Loucy (cell line): Measurements from ENCODE around the gene CKAP4.

Source experiments
- CTCF ChIP-seq: fragments of 200-600 bp; sonication (generic); conservative IDR thresholded peaks from 2 replicates; pipeline ENCODE4 v1.5.1; 2014; ENCODE audit warnings: mild to moderate bottlenecking, antibody characterized with exemption, low read length
- EZH2phosphoT487 ChIP-seq: fragments of 200-600 bp; IDR thresholded peaks from 2 replicates; pipeline ENCODE4 v1.6.1; 2018; ENCODE audit warnings: antibody characterized with exemption, mild to moderate bottlenecking, moderate library complexity, borderline replicate concordance

GRCh38 chr12:106229036-106229591 is 18.7 kb downstream of the CKAP4 start:
- no peak for TF ChIP-seq CTCF
- no peak for TF ChIP-seq EZH2phosphoT487
